HuH-7 (cell line): ENCODE data around the gene CLSTN2.

Experiments
- DNase-seq: peaks from one replicate; pipeline ENCODE4 v3.0.0; 2011; ENCODE audit warnings: low spot score

Gene CLSTN2

DNA sequence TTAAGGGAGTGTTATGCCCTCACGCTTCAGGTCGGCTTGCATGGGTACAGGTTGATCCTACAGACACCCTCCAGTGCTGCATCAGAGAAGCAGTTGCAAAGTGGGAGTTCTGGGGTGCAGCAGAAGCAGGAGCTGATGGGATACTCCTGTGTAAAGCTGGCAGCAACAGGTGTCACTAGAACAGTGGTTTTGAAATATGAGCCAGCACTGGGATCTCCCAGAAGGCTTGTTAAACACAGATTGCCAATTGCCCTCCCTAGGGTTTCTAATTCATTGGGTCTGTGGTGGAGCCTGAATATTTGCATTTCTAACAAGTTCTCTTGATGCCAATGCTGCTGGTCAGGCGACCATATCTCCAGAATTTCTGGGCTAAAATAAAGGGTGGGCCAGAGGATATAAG lies 350.4 kb downstream of the CLSTN2 start:
- DNase-seq = no peak

DNA sequence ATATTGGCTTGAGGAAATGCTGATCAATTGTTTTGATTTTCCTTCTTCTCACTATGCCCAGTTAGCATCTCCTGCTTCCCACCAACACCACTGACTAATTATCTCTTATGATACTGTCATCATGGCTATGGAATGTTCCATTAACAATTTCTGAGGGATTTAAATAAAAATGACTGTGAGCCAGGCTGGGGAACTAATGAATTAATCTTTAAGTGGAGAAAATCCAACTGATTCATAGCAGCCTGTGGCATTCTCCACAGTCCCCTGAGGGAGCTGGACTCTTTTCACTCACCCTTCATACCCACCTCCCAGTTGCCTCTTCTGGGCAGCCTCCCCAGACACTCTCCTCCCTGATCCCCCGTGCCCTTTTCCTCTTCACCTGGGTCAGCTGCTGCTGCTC lies 353.6 kb downstream of the CLSTN2 start:
- no peak for DNase-seq

DNA sequence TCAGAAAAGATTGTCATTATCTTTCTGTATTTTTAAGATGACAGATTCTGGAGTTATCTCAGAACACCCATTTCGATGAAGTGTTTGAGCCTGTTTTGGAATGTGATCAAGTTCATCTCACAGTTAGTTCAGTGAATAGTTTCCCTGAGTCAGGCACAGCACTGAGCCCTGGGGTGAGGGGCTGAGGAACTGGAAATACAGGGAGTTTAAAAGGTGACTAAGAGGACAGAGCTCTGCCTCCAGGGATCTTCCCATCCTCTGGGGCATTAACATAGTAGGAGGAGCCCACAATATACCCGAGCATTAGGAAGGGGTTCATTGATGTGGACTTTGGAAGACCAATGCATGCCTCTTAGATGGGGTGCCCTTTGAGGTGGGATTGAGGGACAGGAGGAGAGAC lies 355.1 kb downstream of the CLSTN2 start:
- DNase-seq = no peak

DNA sequence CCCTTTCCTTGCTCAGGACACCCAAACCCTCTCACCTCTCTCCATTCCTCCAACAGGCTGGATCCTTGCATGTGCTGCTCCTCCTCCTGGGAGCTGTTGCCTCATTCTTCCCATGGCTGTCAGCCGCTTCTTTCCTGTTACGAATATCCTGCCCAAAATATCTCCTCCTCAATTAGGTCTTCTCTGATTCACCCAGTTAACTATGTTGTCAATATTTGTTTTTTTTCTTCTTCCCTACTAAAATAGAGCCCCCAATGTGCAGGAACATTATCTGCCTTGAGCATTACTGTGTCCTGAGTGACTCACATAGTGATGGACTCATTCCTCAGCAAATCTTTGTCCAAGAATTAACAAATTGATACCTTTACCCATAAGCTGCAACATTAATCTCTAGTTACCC lies 357.2 kb downstream of the CLSTN2 start:
- DNase-seq = no peak

DNA sequence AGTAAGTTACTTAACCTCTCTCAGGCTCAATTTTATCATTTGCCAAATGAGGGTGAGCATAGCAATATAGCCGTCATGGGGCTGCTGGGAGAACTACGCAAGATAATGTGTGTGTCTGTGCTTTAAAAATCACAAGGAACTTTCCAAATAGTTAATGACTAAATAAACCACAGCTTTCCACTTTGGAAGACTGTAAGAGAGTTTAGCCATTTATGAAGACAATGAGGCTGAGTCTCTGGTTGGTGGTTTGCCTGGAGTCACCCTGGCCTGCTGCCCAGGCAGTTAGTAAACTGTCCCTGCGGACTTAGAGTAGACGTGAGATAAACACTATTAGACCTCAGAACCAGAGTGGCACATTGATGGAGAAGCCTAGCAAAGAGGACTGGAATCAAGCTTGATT lies 357.7 kb downstream of the CLSTN2 start:
- DNase-seq = no peak

DNA sequence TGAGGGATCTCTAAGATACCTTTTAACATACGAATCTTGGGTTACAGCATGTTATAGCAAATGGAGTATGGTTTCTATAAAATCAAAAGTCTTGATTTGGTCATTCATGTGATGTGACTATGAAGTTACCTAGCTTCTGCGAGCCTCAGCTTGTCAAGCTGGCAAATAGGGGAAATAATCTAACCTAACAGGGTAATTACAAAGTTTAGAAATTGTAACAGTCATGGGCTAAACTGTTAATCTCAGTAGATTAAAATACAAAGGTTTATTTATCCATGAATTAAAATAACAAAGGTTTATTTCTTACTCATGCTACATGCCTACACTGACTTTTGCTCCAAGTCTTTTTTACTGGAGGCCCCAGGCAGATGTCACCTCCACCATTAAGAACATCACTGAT lies 359.1 kb downstream of the CLSTN2 start:
- DNase-seq = no peak

DNA sequence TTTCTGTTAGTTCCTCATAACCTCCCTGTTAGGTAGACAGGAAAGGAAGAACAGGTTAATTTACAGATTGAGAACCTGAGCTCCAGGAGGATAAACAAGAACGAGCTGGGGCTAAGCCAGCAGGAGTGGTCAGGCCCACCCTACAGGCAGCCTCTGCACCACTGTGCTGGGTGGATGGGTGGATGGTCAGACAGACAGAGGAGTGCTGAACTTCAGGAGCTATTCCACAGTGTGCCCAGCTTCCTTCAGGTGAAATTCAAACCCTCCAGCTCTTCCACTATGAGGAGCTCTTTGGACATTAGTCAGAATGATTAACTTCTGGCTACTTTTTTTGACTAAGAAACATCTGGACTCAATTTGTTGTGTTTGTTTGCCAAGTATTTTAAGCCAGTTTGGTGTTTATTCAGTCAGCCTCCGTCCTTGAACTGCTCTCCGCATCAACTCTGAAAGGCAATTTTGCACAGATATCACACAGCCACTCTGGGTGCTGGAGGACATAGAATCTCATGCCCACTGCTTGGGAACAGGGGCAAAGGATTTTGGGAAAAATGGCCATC lies 361.9 kb downstream of the CLSTN2 start:
- no peak for DNase-seq

DNA sequence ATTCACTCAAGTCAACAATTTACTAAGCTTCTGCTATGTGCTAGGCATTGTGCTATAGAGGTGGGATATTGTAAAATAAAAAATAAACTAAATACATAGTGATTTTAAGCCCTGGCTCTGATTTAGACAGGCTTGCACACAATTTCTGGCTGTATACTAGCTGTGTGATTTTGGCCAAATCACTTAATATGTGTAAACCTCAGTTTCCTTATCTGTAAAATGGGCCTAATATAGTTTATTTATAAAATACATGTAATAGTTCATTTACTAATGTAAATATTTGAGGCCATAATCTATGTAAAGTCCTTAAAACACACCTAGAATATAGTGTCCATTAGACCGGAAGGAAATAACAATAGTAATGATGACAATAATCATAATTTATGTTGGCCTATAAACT lies 363.1 kb downstream of the CLSTN2 start:
- no peak for DNase-seq

DNA sequence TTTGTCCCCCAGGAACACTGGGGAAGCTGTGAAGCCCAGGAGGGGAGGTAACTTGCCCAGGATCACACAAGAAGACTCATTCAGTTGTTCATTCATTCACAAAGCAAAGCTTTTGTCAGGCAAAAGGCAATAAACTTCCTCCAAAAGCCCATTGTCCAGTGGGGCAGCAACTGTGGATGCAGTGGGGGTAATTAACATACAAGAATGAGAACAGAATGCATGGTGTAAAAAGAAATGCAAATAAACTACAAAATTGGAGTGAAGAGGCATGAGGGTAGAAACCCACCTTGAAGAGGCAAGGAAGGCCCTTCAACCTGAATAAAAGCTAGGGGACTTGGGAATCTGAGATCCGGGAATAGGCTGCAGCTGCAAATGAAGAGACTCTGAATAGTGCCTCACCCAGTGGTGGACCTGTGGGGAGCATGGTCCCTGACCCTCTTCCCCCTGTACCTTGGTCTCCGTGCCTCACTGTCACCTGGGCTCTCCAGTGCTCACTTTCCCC lies 363.6 kb downstream of the CLSTN2 start:
- DNase-seq = no peak

DNA sequence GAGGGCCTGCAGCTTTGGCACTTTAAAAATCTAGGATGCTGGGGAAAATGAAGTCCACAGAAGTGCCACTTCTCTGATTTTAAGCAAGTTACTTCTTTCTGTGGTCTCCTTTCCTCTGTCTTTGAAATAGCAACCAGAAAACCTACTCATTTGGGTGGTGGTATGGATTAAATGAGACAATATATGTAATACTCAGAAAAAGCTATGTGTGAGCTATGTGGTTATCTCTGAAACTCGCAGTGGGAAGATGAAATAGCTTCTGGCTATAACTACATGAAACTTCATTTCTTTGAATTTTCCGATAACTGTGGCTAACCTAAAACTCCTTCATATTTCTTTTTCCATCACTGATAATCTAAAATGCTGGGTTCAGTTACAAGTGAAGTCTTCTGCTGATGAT lies 368.9 kb downstream of the CLSTN2 start:
- DNase-seq = no peak

DNA sequence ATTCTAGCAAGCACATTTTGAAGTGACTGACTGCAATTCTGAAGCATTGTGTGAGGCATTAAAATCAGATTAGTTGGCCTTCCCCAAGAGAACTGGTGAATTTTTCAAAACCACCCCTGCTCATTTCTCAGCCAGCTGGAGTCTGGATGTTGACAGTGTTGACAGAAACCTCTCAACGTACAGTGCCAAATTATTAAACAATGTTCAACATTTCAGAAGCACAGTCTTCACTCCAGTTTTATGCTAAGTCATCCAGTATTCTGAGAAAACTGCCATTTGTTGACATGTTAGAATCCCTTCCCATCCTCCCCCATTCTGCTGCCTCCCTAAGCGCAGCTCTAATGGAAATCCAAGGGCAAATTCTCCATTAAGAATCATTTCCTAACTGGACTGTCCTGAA lies 373.6 kb downstream of the CLSTN2 start:
- DNase-seq = no peak

DNA sequence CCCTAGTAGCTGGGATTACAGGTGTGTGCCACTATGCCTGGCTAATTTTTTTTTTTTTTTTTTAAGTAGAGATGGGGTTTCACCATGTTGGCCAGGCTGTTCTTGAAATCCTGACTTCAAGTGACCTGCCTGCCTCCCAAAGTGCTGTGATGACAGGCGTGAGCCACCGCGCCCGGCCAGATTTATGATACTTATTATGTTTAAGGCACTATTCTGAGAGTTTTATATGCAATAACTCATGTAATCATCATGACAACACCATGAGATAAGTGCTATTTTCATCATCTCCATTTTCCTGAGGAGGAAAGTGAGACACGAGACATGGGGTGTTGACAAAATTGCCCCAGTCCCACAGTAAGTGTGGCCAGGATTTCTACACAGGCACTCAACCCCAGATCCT lies 376.4 kb downstream of the CLSTN2 start:
- DNase-seq = no peak

DNA sequence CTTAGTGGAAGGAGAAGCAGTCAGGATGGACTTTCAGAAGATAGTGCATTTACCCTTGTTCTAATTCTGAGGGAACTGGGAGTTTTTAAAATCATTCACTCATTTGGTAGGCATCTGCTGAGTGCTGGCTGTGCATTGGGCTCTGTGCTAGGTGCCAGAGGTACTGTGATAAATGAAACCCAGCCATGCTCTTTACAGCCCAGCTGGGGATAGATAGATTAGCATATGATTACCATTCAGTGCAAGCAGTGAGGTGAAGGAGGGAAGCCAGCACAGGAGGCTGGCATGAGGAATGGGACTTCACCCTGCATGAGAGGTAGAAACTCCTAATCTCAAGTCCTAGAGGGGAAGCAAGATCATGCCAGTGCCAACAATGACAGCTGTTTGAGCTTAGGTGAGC lies 381.0 kb downstream of the CLSTN2 start:
- no peak for DNase-seq

DNA sequence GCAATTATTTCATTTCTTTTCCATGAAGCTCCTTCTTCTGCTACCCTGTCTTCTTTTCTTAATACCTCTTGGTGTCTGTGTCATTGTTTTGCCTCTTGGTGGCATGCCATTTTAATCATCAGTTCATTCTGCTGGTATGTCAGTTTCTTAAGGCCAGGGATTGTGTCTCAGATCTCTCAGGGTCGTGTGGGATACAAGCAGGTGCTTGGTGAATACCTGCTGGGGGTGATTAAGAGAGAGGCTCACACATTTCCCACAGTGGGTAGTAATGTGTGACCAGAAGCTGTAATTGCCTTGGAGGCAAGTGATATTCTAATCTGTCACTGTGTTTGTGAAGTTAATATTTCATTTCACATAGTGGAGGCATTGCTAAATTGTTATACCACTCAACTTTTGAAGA lies 381.5 kb downstream of the CLSTN2 start:
- DNase-seq = no peak

DNA sequence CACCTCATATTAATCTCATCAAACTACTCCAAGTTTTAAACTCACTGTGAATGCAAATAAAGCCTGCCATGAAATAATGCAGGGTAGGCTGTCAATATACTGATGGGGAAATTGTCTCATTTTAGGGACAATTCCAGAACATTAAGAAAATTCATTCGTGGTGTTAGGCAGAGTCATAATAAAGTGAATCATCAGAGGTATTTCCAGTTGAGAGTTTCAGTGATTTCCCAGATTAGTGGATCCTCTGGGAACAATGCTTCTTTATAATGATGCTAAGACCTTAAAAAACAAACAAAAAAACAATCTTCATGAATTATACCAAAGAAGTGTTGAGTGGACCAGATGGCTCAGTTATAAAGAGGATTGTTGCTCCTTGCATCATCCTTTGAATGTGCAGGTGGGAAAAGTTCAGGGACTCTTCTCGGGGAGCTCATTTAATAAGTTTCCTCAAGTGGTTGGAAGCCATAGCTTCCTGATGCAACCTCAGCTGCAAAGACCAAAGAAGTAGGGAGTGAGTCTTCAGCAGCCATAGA lies 381.9 kb downstream of the CLSTN2 start:
- DNase-seq = no peak

DNA sequence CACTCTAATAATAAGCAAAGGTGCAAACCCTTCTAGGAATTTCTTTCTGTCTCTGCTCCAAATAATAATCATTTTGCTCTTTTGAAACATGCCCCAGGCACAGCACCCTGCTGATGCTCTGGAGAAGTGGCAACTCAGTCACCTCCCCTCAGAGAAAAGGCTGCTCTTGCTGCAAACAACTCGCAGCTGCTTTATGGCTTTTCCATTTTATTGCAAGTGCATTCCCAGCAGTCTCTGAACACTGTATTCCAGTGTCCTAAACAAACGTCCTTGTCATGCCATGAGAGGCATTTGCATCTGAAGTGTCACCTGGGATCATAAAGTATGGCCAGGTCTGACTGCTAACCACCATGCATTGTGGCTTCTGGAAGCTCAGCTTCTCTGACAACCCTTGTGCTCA lies 384.8 kb downstream of the CLSTN2 start:
- DNase-seq = no peak

DNA sequence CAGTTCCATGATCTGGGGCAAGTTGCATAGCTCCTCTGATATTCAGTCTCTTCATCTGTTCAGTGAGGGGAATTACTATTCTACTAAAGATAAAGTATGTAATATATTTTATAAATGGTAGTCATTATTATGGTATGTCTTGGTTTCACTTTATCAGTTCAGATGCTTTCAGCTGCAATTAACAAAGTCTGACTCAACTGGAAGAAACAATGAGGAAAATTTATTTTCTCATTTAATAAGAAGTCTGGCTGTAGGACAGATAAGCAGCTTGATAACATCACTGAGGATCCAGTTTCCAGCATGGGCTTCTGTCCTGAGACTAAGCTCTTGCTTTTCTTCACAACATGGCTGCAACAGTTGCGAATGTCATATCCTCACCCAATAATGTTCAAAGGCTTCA lies 388.6 kb downstream of the CLSTN2 start:
- DNase-seq = no peak

DNA sequence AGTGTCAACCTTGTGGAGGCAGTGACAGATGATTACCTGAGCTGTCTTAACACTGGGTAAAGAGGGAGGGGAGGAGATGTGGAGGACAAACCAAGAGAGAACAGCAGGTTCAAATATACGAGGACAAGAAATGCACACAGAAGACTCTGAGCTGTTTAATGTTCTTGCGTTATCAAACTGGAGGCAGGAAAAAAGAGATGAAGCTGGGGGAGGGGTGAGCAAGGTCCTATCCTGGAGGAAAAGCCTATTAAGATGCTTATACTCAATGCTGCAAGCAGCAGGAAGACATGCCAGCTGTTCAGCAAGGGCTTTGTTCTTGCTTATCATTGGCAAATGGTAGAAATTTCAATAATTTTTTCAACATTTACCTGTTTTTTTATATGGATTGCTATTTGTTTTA lies 397.1 kb downstream of the CLSTN2 start:
- DNase-seq = no peak

DNA sequence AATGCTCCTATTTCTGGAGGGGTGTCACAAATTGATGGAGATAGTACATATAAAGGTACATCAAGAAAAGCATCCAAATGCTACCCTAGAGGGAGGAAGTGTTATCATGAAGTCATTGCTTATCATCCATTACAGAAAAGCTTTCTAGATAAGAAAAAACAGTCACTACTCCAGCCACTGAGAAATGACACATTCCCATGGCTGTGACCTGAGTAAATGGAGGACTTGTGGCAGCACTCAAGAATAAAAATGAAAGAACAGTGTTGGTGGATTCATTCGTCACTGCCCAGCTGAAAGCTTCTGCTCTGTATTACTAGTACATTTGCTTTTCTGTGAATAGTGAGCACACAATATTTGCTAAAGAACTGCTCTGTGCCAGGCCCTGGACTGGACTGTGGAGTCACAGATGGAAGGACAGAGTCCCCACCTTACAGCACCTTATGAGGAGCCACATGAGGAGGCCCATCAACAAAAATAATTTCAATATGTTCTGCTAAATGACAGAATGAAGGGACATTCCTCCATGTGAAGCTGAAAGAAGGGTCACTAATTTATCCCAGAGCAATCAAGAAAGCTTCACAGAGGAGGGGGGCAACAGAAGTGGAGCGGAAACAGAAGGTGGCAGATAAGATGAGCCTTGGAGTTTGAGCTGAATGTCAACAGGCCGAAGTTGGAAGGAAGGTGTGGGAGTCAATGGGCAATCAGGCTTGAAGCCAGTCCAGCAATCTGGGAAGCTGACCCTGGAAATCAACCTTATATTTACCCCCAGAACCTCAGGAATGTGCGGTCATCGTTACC lies 399.3 kb downstream of the CLSTN2 start:
- DNase-seq = no peak

DNA sequence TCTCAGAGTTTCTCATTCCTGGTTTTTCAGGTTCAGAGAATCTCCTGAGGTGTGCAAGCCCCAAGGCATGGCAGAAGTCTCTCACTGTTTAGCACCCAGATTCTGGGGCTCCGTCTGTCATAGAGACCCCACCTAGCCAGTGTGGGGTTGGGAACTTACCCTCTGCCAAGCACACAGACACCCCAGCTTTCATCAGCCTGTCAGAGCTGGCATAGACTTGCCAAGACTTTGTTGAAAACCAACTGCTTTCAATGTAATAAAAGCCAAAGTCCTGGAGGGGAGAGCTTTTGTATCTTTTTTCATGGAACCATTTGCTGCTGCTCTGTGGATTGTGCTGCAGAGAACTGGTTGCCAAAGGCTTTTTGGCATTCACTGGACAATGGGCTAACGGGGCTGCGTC lies 401.5 kb downstream of the CLSTN2 start:
- DNase-seq = no peak

DNA sequence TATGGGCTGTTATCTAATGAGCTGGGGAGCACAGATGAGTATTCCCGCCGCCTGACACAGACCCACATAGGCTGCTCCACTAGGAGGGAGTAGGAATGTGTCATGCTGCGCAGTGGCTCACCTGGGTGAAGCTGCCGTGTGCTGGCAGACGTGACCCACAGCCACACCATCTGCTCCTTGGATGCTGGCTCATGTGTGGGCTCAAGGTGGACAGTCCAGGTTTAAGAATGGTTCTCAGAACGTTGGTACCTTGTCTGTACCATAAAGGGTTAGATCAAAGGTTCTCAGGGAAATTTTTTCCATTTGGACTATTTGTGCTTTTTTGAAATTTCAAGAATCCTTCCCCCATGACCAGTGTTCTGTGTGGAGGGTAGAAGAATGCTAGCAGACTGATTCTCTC lies 403.9 kb downstream of the CLSTN2 start:
- no peak for DNase-seq

DNA sequence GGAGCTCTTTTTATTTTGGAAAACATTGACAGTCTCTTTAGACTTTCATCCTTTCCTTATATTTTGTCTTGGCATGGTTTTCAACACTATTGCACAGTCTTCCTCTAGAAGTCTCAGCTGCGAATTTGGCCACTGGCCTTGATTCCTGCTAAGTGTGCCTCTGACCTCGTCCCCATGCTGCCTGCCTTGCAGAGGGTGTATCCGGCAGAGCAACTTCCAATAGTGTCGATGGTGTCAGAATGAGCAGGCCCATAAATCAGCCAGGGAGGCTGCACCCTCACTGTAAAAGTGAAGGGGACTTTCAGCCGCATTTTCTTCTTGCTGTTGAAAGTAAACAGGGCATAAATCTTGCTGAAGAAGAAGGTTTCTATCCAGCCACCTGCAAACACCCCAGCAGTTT lies 406.2 kb downstream of the CLSTN2 start:
- no peak for DNase-seq

DNA sequence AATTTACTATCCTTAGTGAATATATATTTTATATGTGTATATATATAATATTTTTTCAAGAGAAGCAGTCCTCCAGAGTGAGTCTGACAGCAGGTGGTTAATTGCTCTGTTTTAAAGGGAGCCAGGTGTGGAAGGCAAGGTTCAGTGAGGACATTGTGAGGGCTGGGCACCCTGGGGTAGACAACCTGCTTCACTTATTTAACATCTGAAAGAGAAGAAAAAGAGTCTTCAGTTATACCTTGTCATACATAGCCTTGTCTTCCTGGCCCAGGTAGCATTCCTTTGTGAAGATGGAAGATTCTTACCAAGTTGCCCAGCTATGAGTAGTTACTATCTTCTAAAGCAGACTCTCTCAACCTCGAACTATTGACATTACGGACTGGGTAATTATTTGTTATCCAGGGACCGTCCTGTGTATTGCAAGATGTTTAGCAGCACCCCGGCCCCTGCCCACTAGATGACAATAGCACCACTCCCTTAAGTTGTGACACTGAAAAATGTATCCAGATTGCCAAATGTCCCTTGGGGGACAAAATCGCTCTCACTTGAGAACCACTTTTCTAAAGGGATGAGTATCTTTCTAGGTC lies 406.9 kb downstream of the CLSTN2 start:
- DNase-seq = no peak
